Stimulated activated CD4-positive, alpha-beta T cell treated with anti-CD3 and anti-CD28 coated beads, Interleukin-2, amount 100 ng/mL, for 48 hours (primary cell): ENCODE results near the gene GSX2.
A peak's percentile ranks its signal among the peaks of the same experiment; 100 is the strongest.
"Not testable (repeated sequence)": the region's sequence is repeated elsewhere in the genome, so short reads cannot be mapped to it uniquely, and the experiment has no call there.

ENCODE experiments used
- DNase-seq, 2 donors: peaks; one replicate each; pipeline ENCODE4 v3.0.0-alpha.2; 2020

The GSX2 gene

GRCh38 chr4:54099748-54100574 is at the start of gene GSX2:
Gene GSX2 (plus strand): TSS chr4:54100163. CDS start chr4:54100345, 182 bp downstream.
- no peak for DNase-seq

- no peak for DNase-seq
Observed at GRCh38 chr4:54050214-54050904, 49.6 kb upstream of the GSX2 start.

- not testable (repeated sequence) for DNase-seq
Observed at GRCh38 chr4:54053322-54053721, 46.6 kb upstream of the GSX2 start.

GRCh38 chr4:54054501-54054900 is 45.5 kb upstream of the GSX2 start:
- no peak for DNase-seq

GRCh38 chr4:54055494-54055893 is 44.5 kb upstream of the GSX2 start:
- DNase-seq, result no peak

GRCh38 chr4:54056360-54056759 is 43.6 kb upstream of the GSX2 start:
- DNase-seq, result no peak

GRCh38 chr4:54058171-54058570 is 41.8 kb upstream of the GSX2 start:
- no peak for DNase-seq

- DNase-seq, result no peak
Observed at GRCh38 chr4:54060116-54060515, 39.8 kb upstream of the GSX2 start.

GRCh38 chr4:54061067-54061466 is 38.9 kb upstream of the GSX2 start:
- no peak for DNase-seq

GRCh38 chr4:54061873-54062272 is 38.1 kb upstream of the GSX2 start:
- no peak for DNase-seq

GRCh38 chr4:54062392-54062791 is 37.6 kb upstream of the GSX2 start:
- DNase-seq, result no peak

GRCh38 chr4:54063229-54063628 is 36.7 kb upstream of the GSX2 start:
- peak in 1 of 2 donors; percentile 9 for DNase-seq

GRCh38 chr4:54063737-54064316 is 36.1 kb upstream of the GSX2 start:
- DNase-seq, result peak; percentile 9 to 11

- DNase-seq, result peak; percentile 90 to 94
Observed at GRCh38 chr4:54064317-54065111, 35.4 kb upstream of the GSX2 start, which contains the start of gene CHIC2. Gene CHIC2 (minus strand): TSS chr4:54064605. CDS start chr4:54064300, 305 bp downstream.

- no peak for DNase-seq
Observed at GRCh38 chr4:54065282-54066087, 34.5 kb upstream of the GSX2 start.

GRCh38 chr4:54066088-54066415 is 33.9 kb upstream of the GSX2 start:
- no peak for DNase-seq

GRCh38 chr4:54066718-54067129 is 33.2 kb upstream of the GSX2 start:
- DNase-seq, result no peak

GRCh38 chr4:54067166-54067565 is 32.8 kb upstream of the GSX2 start:
- no peak for DNase-seq

- DNase-seq, result no peak
Observed at GRCh38 chr4:54073271-54073880, 26.6 kb upstream of the GSX2 start.

- no peak for DNase-seq
Observed at GRCh38 chr4:54074381-54074780, 25.6 kb upstream of the GSX2 start.

- DNase-seq, result no peak
Observed at GRCh38 chr4:54076673-54077072, 23.3 kb upstream of the GSX2 start.

GRCh38 chr4:54077812-54078211 is 22.2 kb upstream of the GSX2 start:
- no peak for DNase-seq
